Activated naive CD8-positive, alpha-beta T cell treated with anti-CD3 and anti-CD28 coated beads, Interleukin-2, amount 10 ng/mL, durations not matched to agents 7 days and 5 days (primary cell): Measurements from ENCODE around the gene MARCHF2. TPM values are rescaled to one million over a fixed set of nuclear protein-coding genes. Genes with fewer than 3 reads are reported as not detected.
A peak's percentile ranks its signal among the peaks of the same experiment; 100 is the strongest.

ENCODE experiments used
- ATAC-seq: fragments of 150-1000 bp; cut with Tn5 transposase; one replicate; pipeline ENCODE4 v1.10.0; 2021; ENCODE audit warnings: low read depth, moderate library complexity
- POLR2A ChIA-PET: fragments of 350-600 bp; sonication (Branson Sonifier 250); formaldehyde crosslinking; loops from one replicate; lab custom pipeline; 2021; ENCODE audit warnings: antibody characterized with exemption; lab: Charles Lee
- DNase-seq: peaks from one replicate; pipeline ENCODE4 v3.0.0; 2021
- H3K27ac Mint-ChIP-seq: one replicate; pipeline ENCODE4 v1.8.0; 2022; ENCODE audit warnings: mild to moderate bottlenecking, mixed read lengths
- H3K27me3 Mint-ChIP-seq: one replicate; pipeline ENCODE4 v1.8.0; 2022; ENCODE audit warnings: mild to moderate bottlenecking, moderate library complexity, mixed read lengths
- H3K36me3 Mint-ChIP-seq: one replicate; pipeline ENCODE4 v1.8.0; 2021; ENCODE audit warnings: mild to moderate bottlenecking, mixed read lengths
- H3K4me1 Mint-ChIP-seq: one replicate; pipeline ENCODE4 v1.8.0; 2021; ENCODE audit warnings: mixed read lengths
- H3K4me3 Mint-ChIP-seq: one replicate; pipeline ENCODE4 v1.8.0; 2022; ENCODE audit warnings: mild to moderate bottlenecking, moderate library complexity, mixed read lengths
- H3K9me3 Mint-ChIP-seq: one replicate; pipeline ENCODE4 v1.8.0; 2021; ENCODE audit warnings: mixed read lengths
- total RNA-seq, 2 experiments: library from RNA; stranded (reverse); gene quantifications; one replicate each; pipeline ENCODE4 v1.2.3, GENCODE V29; 2021

The MARCHF2 gene
- total RNA-seq, 2 experiments from 2014 or later, result 23.9 to 25.0 TPM

GRCh38 chr19:8391198-8392016 lies 21.7 kb upstream of the MARCHF2 start:
- no peaks in the 10 kb centered on the region for H3K9me3 Mint-ChIP-seq
- H3K27ac Mint-ChIP-seq, result peak overlapping the region; percentile 81
- H3K36me3 Mint-ChIP-seq, result peaks cover 7% of the 10 kb centered on the region
- peaks cover 22% of the 10 kb centered on the region for H3K4me1 Mint-ChIP-seq
- no peak for ATAC-seq
- POLR2A ChIA-PET, result interaction anchor here (0.6 to 2.5 kb wide), 12 partner anchors 9 to 340 kb away, joined by 3 to 11 read pairs (median 3); partner anchors contain the start of genes KANK3, MARCHF2 and RPS28
- peak overlapping the region; percentile 82 for H3K4me3 Mint-ChIP-seq
- peak; percentile 44 for DNase-seq
- no peaks in the 10 kb centered on the region for H3K27me3 Mint-ChIP-seq

- Mint-ChIP-seq H3K36me3 (peaks cover 7% of the 10 kb centered on the region), H3K27ac (peak overlapping the region; percentile 80), H3K4me3 (peak overlapping the region; percentile 72), H3K27me3 (no peaks in the 10 kb centered on the region), H3K4me1 (peaks cover 27% of the 10 kb centered on the region), H3K9me3 (no peaks in the 10 kb centered on the region)
- DNase-seq (no peak), ATAC-seq (no peak)
- POLR2A ChIA-PET, result interaction anchor here (0.6 to 1.5 kb wide), 5 partner anchors 21 to 272 kb away, joined by 3 to 6 read pairs (median 3); partner anchors contain the start of genes KANK3 and MARCHF2
These were observed 21.0 kb upstream of the MARCHF2 start for GRCh38 chr19:8392017-8392591.

DNA sequence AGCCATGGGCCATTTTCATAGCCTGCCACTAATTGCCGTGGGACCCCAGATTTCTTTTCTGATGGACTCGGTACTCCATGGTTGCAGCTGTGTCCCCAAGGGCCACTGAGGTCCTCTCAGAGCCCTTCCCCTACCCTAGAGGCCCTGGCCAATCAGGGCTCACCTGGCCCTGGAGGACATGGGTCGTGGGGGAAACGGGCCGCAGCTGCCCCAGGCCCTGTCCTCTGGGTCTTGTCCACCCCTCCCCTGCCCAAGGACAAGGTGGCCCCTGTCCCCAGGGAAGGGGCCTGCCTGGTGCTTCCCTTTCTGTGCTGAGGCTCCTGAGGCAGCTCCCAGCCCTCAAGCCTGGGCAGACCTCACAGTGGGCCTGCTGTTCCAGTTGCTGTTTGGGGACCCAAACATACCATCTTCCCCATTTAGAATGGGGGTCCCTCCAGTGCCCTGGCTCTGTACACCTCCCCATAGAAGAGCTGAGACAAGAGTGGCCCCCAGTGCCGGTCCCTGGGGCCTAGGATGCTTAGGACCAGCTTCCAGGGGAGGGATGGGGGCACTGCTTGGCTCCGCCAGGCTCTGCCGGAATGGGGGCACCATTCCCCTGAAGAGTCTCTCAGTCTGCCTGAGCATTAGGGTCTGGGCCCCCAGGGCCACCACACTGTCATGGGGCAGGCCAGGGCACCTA lies 19.8 kb upstream of the MARCHF2 start:
- Mint-ChIP-seq H3K4me1 (peaks cover 31% of the 10 kb centered on the region), H3K36me3 (peaks cover 3% of the 10 kb centered on the region), H3K27me3 (no peaks in the 10 kb centered on the region), H3K9me3 (no peaks in the 10 kb centered on the region), H3K4me3 (no peak overlapping the region), H3K27ac (peak overlapping the region; percentile 21)
- POLR2A ChIA-PET, result interaction anchor here (1.1 to 1.4 kb wide), 2 partner anchors 20 to 29 kb away, joined by 3 to 4 read pairs; partner anchors contain the start of genes ANGPTL4 and MARCHF2
- ATAC-seq, result no peak
- DNase-seq, result no peak

GRCh38 chr19:8393871-8394250 lies 19.2 kb upstream of the MARCHF2 start:
- H3K4me1 Mint-ChIP-seq, result peaks cover 31% of the 10 kb centered on the region
- no peak overlapping the region for H3K27ac Mint-ChIP-seq
- no peaks in the 10 kb centered on the region for H3K27me3 Mint-ChIP-seq
- POLR2A ChIA-PET, result interaction anchor here (0.9 to 1.4 kb wide), 3 partner anchors 19 to 40 kb away, joined by 3 to 4 read pairs (median 3); partner anchors contain the start of genes ANGPTL4 and MARCHF2
- no peak for ATAC-seq
- peaks cover 3% of the 10 kb centered on the region for H3K36me3 Mint-ChIP-seq
- DNase-seq, result no peak
- H3K4me3 Mint-ChIP-seq, result no peak overlapping the region
- no peaks in the 10 kb centered on the region for H3K9me3 Mint-ChIP-seq

DNA sequence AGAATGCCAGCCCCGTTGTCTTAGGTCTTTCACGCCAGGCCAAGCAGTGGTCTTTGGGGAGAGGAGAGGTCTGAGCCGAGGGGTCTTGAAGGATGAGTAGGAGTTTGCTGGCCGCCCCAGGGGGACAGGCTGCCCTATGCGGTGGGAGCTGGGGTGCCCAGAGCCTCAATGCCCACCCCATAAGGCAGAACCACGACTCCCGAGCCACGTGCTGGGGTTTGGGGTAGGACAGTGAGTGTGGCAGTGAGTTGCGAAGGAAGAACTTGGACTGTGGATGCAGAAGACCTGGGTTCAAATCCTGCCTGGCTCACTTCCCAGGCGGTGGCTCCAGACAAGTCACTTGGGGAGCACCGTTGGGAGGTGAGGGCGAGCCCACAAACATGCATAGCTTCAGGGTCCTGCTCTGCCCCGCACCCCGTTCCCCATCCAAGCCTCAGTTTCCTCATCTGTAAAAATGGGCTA lies 17.5 kb upstream of the MARCHF2 start:
- Mint-ChIP-seq H3K4me3 (no peak overlapping the region), H3K27ac (no peak overlapping the region), H3K4me1 (peaks cover 31% of the 10 kb centered on the region), H3K36me3 (peaks cover 4% of the 10 kb centered on the region), H3K27me3 (no peaks in the 10 kb centered on the region), H3K9me3 (no peaks in the 10 kb centered on the region)
- no peak for DNase-seq
- ATAC-seq, result no peak
- POLR2A ChIA-PET, result interaction anchor here (0.7 kb wide), 1 partner anchor 185 kb away, joined by 4 read pairs; no protein-coding TSS in a partner anchor

DNA sequence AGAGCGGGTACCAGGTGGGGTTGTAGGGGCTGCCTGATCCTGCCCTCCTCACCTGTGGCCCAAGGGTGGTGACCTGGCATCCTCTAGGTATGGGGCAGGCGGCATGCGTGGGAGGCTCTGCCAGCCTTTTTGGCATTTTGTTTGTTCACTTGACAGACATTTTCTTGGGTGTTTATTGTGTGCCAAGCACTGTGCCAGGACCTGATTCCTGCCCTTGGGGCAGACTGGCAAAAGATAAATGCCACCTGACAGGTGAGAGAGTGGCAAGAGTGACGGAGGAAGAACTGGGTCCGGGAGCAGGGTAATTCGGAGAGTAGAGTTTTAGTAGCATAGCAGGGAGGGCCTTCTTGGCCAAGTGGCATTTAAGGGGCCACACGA lies 16.9 kb upstream of the MARCHF2 start:
- POLR2A ChIA-PET, result interaction anchor here (0.7 kb wide), 1 partner anchor 185 kb away, joined by 4 read pairs; no protein-coding TSS in a partner anchor

DNA sequence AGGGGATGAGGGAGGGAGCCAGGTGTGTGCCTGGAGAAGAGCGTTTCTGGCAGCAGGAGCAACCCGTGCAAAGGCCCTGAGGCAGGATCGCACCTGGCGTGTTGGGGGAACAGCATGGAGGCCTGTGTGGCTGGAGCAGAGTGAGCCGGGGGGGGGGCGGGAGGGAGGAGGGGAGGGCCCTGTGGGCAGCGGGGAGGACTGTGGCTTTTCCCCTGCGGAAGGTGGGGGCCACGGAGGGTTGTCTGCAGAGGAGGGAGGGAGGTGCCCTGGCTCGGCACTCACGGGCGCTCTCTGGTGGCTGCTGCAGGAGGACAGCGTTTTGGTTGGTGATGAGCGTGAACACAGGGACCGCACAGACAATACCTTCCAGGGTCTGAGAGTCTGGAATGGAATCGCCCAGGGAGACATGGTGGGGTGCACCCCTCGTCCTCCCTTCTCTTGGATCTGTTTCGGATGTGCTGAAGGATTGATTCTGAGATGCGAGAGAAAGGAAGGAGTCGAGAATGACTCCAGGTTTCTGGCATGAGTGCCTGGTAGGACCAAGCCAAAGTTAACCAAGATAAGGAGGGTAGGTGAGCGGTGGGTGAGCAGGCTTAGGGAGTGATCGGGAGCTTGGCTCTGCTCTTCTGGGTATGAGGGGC lies 16.4 kb upstream of the MARCHF2 start:
- Mint-ChIP-seq H3K36me3 (peaks cover 4% of the 10 kb centered on the region), H3K9me3 (no peaks in the 10 kb centered on the region), H3K27ac (peak overlapping the region; percentile 80), H3K4me1 (peaks cover 26% of the 10 kb centered on the region), H3K4me3 (no peak overlapping the region), H3K27me3 (no peaks in the 10 kb centered on the region)
- ATAC-seq (peak; percentile 87), DNase-seq (peak; percentile 89)
- POLR2A ChIA-PET, result interaction anchor here (0.7 kb wide), 1 partner anchor 184 kb away, joined by 4 read pairs; no protein-coding TSS in a partner anchor

More for the DNA sequence above, 16.9 kb upstream of the MARCHF2 start:
- H3K9me3 Mint-ChIP-seq, result no peaks in the 10 kb centered on the region
- H3K4me3 Mint-ChIP-seq, result no peak overlapping the region
- H3K27ac Mint-ChIP-seq, result no peak overlapping the region
- ATAC-seq (no peak), DNase-seq (no peak)
- peaks cover 4% of the 10 kb centered on the region for H3K36me3 Mint-ChIP-seq
- peaks cover 28% of the 10 kb centered on the region for H3K4me1 Mint-ChIP-seq
- H3K27me3 Mint-ChIP-seq, result no peaks in the 10 kb centered on the region

DNA sequence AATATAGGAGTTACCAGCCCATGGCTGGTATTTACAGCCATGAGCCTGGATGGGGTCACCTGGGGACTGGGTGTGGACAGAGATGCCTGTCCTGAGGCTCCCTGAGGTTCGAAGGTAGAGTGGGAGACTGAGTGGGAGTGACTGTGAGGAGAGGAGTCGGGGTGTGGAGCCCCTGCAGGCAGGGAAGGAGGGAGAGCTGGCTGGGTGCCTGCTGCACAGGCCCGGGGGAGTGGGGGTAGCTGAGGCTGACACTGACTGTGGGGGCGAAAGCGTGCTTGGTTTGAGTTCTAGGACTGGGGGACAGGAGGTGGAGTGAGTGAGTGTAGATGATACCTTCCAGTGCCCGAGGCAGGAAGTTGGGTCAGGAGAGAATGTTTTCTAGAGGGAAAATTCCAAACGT lies 15.8 kb upstream of the MARCHF2 start:
- POLR2A ChIA-PET, result interaction anchor here (1.1 kb wide), 1 partner anchor 43 kb away, joined by 3 read pairs; no protein-coding TSS in a partner anchor
- Mint-ChIP-seq H3K9me3 (no peaks in the 10 kb centered on the region), H3K27ac (peak overlapping the region; percentile 80), H3K36me3 (peaks cover 4% of the 10 kb centered on the region), H3K4me3 (no peak overlapping the region), H3K4me1 (peaks cover 22% of the 10 kb centered on the region), H3K27me3 (no peaks in the 10 kb centered on the region)
- DNase-seq, result no peak
- ATAC-seq, result no peak

- H3K27me3 Mint-ChIP-seq, result no peaks in the 10 kb centered on the region
- no peak overlapping the region for H3K27ac Mint-ChIP-seq
- no peak for DNase-seq
- peaks cover 4% of the 10 kb centered on the region for H3K36me3 Mint-ChIP-seq
- ATAC-seq, result no peak
- H3K9me3 Mint-ChIP-seq, result no peaks in the 10 kb centered on the region
- no peak overlapping the region for H3K4me3 Mint-ChIP-seq
- peaks cover 20% of the 10 kb centered on the region for H3K4me1 Mint-ChIP-seq
- POLR2A ChIA-PET, result interaction anchor here (1.1 kb wide), 1 partner anchor 44 kb away, joined by 3 read pairs; no protein-coding TSS in a partner anchor
These were observed 15.3 kb upstream of the MARCHF2 start for GRCh38 chr19:8397746-8398310.

- POLR2A ChIA-PET, result interaction anchor here (1.1 kb wide), 1 partner anchor 44 kb away, joined by 3 read pairs; no protein-coding TSS in a partner anchor
- Mint-ChIP-seq H3K36me3 (peaks cover 4% of the 10 kb centered on the region), H3K9me3 (no peaks in the 10 kb centered on the region), H3K27me3 (no peaks in the 10 kb centered on the region), H3K4me1 (peaks cover 17% of the 10 kb centered on the region), H3K27ac (no peak overlapping the region), H3K4me3 (no peak overlapping the region)
- no peak for DNase-seq
- no peak for ATAC-seq
These were observed 14.8 kb upstream of the MARCHF2 start for GRCh38 chr19:8398311-8398771.

DNA sequence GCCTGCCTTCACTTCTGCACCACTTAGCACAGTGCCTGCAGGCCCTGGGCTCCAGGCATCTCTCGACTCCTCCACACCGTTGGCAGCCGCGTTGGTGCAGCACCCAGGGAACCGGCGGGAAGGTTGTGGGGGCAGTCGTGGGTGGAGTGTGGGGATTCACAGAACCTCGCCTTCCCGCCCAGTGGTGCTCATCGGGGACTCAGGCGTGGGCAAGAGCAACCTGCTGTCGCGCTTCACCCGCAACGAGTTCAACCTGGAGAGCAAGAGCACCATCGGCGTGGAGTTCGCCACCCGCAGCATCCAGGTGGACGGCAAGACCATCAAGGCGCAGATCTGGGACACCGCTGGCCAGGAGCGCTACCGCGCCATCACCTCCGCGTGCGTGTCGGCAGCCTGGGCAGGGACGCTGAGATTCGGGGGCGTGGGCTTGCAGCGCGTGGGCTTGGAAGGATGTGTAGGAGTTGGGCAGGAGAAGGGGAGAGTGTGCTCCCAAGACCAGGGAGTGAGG lies 13.4 kb upstream of the MARCHF2 start:
- POLR2A ChIA-PET, result no interaction called here
- peaks cover 7% of the 10 kb centered on the region for H3K36me3 Mint-ChIP-seq

GRCh38 chr19:8401981-8402411 lies 11.1 kb upstream of the MARCHF2 start:
- Mint-ChIP-seq H3K4me3 (no peak overlapping the region), H3K4me1 (peaks cover 4% of the 10 kb centered on the region), H3K9me3 (no peaks in the 10 kb centered on the region), H3K27ac (no peak overlapping the region), H3K27me3 (no peaks in the 10 kb centered on the region), H3K36me3 (peaks cover 4% of the 10 kb centered on the region)
- no peak for ATAC-seq
- POLR2A ChIA-PET, result no interaction called here
- no peak for DNase-seq

More for the DNA sequence above, 13.4 kb upstream of the MARCHF2 start:
- Mint-ChIP-seq H3K9me3 (no peaks in the 10 kb centered on the region), H3K27me3 (no peaks in the 10 kb centered on the region), H3K4me1 (peaks cover 13% of the 10 kb centered on the region), H3K4me3 (no peak overlapping the region), H3K27ac (no peak overlapping the region)
- ATAC-seq (no peak), DNase-seq (no peak)
